K562 (cell line): ENCODE results near the gene AJM1. TPM values are rescaled to one million over a fixed set of nuclear protein-coding genes. Genes with fewer than 3 reads are reported as not detected.

Experiments used
- DPF2 ChIP-seq: fragments of 450-650 bp; IDR thresholded peaks from 2 replicates; pipeline ENCODE4 v1.6.1; 2016
- FOXJ3 ChIP-seq: sonication (generic); formaldehyde crosslinking; IDR thresholded peaks from 2 replicates; pipeline ENCODE4 v1.4.0; 2020; ENCODE audit warnings: mild to moderate bottlenecking, missing genetic modification reagents
- LCOR ChIP-seq: sonication (generic); formaldehyde crosslinking; IDR thresholded peaks from 2 replicates; pipeline ENCODE4 v1.8.0; 2022; ENCODE audit warnings: mild to moderate bottlenecking, missing genetic modification reagents
- PRMT5 ChIP-seq: sonication (generic); formaldehyde crosslinking; IDR thresholded peaks from 2 replicates; pipeline ENCODE4 v1.5.0; 2020; ENCODE audit warnings: missing genetic modification reagents
- RBM17 ChIP-seq: fragments of 200-400 bp; formaldehyde crosslinking; IDR thresholded peaks from 2 replicates; pipeline ENCODE4 v1.6.1; 2017; ENCODE audit warnings: low read depth, mild to moderate bottlenecking, low read length, borderline replicate concordance
- YY1 ChIP-seq, 3 experiments: IDR thresholded peaks; 2 replicates each; pipeline ENCODE4 v1.6.1; 2011; ENCODE audit warnings: low read length in 2 of 3, mild to moderate bottlenecking in 2 of 3, moderate library complexity in 2 of 3, borderline replicate concordance in 1 of 3, control low read depth in 1 of 3, low read depth in 1 of 3; ENCODE audit not compliant: insufficient read depth in 3 of 3, insufficient replicate concordance in 2 of 3, control insufficient read depth in 1 of 3, insufficient read length in 1 of 3; ENCODE audit errors: extremely low read depth in 1 of 3
- ZNF133 ChIP-seq: fragments of 250-450 bp; sonication (Bioruptor Pico); IDR thresholded peaks from 2 replicates; pipeline ENCODE4 v1.4.0; 2020; ENCODE audit warnings: mild to moderate bottlenecking
- ZNF311 ChIP-seq: fragments of 250-450 bp; sonication (Bioruptor Pico); IDR thresholded peaks from 2 replicates; pipeline ENCODE4 v1.4.0; 2020; ENCODE audit warnings: mild to moderate bottlenecking, moderate library complexity
- ZSCAN32 ChIP-seq: fragments of 450-650 bp; formaldehyde crosslinking; IDR thresholded peaks from 2 replicates; pipeline ENCODE4 v1.4.0; 2020; ENCODE audit warnings: mild to moderate bottlenecking, moderate library complexity
- polyA plus RNA-seq, 8 experiments: library from polyadenylated mRNA; depleted of rRNA in 4 of 8; stranded (reverse) in 5 of 8; unstranded in 3 of 8; fragments of >200 nt; fragmentation: Nextera tagmentation in 2 of 8; fragmentation: Illumina TruSeq in 1 of 8; extraction: Ambion mirVana in 2 of 8; extraction: Trizol in 1 of 8; gene quantifications; 2 replicates each; pipeline versions ENCODE4 v1.2.1 to v1.2.3, GENCODE V29; 2011 to 2014; ENCODE audit warnings: inconsistent platforms in 1 of 8, missing spikeins in 1 of 8
- total RNA-seq, 7 experiments: library from RNA; depleted of rRNA in 6 of 7; stranded (reverse); fragments of >200 nt in 6 of 7; fragmentation: Illumina TruSeq in 2 of 7; extraction: Trizol in 2 of 7; gene quantifications; 2 replicates each; pipeline versions ENCODE4 v1.2.1 to v1.2.3, GENCODE V29; 2011 to 2021; ENCODE audit warnings: low replicate concordance in 1 of 7
- TF ChIP-seq, protein P1 (sequence below): fragments of 450-650 bp; IDR thresholded peaks from 2 replicates; pipeline ENCODE4 v1.6.1; 2018; ENCODE audit not compliant: partially characterized antibody
- TF ChIP-seq, protein P2 (sequence below), 2 experiments: fragments of 200-800 bp in 1 of 2; sonication (Bioruptor generic) in 1 of 2; sonication (generic) in 1 of 2; formaldehyde crosslinking in 1 of 2; IDR thresholded peaks in 1 of 2; conservative IDR thresholded peaks in 1 of 2; 2 replicates each; pipeline versions ENCODE4 v1.5.0 to v1.6.1; 2016 to 2020; ENCODE audit warnings: missing compliant biosample characterization in 1 of 2, missing genetic modification characterization in 1 of 2, missing genetic modification reagents in 1 of 2
- TF ChIP-seq, protein P3 (sequence below): sonication (generic); formaldehyde crosslinking; IDR thresholded peaks from 2 replicates; pipeline ENCODE4 v1.8.1; 2022; ENCODE audit warnings: missing genetic modification reagents
- TF ChIP-seq, protein P4 (sequence below), 2 experiments: fragments of 450-650 bp; conservative IDR thresholded peaks; 2 replicates each; pipeline ENCODE4 v1.6.1; 2017; ENCODE audit warnings: mild to moderate bottlenecking in 2 of 2, moderate library complexity in 2 of 2
- TF ChIP-seq, protein P5 (sequence below): fragments of 450-650 bp; IDR thresholded peaks from 2 replicates; pipeline ENCODE4 v1.6.1; 2016; ENCODE audit warnings: antibody characterized with exemption

The AJM1 gene
- total and polyA plus RNA-seq, 9 of the 15 experiments (the other 6 are each of a cell fraction or from before 2014, with no cell fraction given), result 0.01 to 3.7 (median 0.65) TPM; not detected in 1

DNA sequence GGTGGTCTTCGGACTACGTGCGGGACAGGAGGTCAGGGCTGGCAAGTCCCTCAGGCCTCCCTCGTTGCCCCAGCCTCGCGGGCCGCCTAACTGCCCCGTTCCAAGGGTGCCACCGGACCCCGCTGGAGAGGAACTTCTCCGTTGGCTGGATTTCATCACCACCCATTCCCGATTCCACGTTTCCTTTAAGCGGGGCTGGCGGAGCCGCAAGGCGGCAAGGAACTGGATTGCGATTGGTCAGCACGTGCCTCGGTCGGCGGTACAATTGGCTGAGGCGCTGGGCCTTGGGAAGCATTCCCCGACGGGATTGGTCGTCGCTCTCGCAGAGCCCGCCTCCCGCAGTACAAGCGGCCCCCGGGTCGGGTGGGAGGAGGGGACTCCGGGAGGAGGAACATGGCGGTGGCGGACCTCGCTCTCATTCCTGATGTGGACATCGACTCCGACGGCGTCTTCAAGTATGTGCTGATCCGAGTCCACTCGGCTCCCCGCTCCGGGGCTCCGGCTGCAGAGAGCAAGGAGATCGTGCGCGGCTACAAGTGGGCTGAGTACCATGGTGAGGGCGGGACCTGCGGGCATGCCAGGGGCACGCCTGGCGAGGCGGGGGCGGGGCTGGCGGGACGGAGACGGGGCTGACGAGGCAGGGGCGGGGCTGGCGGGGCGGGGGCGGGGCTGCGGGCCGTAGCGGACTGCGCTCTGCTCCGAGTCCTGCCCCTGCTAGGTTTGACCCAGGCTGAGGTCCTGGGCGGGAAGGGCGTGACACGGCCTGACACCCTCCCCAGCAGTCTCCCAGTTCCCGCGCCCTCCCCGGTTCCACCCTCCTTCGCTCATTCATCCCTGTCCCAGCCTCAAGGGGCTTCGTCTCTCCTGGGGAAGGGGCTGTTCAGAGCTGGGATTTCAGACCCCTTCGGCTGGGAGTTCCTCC is 7.0 kb downstream of the AJM1 start, which contains the start of gene PHPT1 (continued):
- TF ChIP-seq, protein P1, sequence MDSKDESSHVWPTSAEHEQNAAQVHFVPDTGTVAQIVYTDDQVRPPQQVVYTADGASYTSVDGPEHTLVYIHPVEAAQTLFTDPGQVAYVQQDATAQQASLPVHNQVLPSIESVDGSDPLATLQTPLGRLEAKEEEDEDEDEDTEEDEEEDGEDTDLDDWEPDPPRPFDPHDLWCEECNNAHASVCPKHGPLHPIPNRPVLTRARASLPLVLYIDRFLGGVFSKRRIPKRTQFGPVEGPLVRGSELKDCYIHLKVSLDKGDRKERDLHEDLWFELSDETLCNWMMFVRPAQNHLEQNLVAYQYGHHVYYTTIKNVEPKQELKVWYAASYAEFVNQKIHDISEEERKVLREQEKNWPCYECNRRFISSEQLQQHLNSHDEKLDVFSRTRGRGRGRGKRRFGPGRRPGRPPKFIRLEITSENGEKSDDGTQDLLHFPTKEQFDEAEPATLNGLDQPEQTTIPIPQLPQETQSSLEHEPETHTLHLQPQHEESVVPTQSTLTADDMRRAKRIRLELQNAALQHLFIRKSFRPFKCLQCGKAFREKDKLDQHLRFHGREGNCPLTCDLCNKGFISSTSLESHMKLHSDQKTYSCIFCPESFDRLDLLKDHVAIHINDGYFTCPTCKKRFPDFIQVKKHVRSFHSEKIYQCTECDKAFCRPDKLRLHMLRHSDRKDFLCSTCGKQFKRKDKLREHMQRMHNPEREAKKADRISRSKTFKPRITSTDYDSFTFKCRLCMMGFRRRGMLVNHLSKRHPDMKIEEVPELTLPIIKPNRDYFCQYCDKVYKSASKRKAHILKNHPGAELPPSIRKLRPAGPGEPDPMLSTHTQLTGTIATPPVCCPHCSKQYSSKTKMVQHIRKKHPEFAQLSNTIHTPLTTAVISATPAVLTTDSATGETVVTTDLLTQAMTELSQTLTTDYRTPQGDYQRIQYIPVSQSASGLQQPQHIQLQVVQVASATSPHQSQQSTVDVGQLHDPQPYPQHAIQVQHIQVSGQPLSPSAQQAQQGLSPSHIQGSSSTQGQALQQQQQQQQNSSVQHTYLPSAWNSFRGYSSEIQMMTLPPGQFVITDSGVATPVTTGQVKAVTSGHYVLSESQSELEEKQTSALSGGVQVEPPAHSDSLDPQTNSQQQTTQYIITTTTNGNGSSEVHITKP, result peak; percentile 56
- TF ChIP-seq, protein P2, sequence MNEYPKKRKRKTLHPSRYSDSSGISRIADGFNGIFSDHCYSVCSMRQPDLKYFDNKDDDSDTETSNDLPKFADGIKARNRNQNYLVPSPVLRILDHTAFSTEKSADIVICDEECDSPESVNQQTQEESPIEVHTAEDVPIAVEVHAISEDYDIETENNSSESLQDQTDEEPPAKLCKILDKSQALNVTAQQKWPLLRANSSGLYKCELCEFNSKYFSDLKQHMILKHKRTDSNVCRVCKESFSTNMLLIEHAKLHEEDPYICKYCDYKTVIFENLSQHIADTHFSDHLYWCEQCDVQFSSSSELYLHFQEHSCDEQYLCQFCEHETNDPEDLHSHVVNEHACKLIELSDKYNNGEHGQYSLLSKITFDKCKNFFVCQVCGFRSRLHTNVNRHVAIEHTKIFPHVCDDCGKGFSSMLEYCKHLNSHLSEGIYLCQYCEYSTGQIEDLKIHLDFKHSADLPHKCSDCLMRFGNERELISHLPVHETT (CRISPR knock-in tag; conservative IDR thresholded peaks at IDR 0.05 in 1 of 2, IDR thresholded peaks at IDR 0.05 in 1 of 2), result peak in 1 of 2 experiments; percentile 88; a peak in 2 of 4 replicates
- TF ChIP-seq ZNF133, result no peak
- TF ChIP-seq YY1 (IDR thresholded peaks at IDR 0.05; ENCODE audit: borderline replicate concordance in 1 of 3, control insufficient read depth in 1 of 3, extremely low read depth in 1 of 3, insufficient read depth in 3 of 3, insufficient read length in 1 of 3, insufficient replicate concordance in 2 of 3, low read depth in 1 of 3, low read length in 2 of 3), result peak; percentile 47 to 91 (median 84)
- no peak for TF ChIP-seq ZNF311
- no peak for TF ChIP-seq LCOR (CRISPR knock-in tag)
- TF ChIP-seq, protein P3, sequence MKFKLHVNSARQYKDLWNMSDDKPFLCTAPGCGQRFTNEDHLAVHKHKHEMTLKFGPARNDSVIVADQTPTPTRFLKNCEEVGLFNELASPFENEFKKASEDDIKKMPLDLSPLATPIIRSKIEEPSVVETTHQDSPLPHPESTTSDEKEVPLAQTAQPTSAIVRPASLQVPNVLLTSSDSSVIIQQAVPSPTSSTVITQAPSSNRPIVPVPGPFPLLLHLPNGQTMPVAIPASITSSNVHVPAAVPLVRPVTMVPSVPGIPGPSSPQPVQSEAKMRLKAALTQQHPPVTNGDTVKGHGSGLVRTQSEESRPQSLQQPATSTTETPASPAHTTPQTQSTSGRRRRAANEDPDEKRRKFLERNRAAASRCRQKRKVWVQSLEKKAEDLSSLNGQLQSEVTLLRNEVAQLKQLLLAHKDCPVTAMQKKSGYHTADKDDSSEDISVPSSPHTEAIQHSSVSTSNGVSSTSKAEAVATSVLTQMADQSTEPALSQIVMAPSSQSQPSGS, result no peak
- TF ChIP-seq, protein P4, sequence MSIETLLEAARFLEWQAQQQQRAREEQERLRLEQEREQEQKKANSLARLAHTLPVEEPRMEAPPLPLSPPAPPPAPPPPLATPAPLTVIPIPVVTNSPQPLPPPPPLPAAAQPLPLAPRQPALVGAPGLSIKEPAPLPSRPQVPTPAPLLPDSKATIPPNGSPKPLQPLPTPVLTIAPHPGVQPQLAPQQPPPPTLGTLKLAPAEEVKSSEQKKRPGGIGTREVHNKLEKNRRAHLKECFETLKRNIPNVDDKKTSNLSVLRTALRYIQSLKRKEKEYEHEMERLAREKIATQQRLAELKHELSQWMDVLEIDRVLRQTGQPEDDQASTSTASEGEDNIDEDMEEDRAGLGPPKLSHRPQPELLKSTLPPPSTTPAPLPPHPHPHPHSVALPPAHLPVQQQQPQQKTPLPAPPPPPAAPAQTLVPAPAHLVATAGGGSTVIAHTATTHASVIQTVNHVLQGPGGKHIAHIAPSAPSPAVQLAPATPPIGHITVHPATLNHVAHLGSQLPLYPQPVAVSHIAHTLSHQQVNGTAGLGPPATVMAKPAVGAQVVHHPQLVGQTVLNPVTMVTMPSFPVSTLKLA (conservative IDR thresholded peaks at IDR 0.05), result peak; percentile 87 to 93
- no peak for TF ChIP-seq PRMT5 (CRISPR knock-in tag)
- 0 out of 2 replicates have a peak, but pooled peaks have one; percentile 24 for TF ChIP-seq DPF2
- no peak for TF ChIP-seq RBM17
- no peak for TF ChIP-seq ZSCAN32 (CRISPR knock-in tag)
- TF ChIP-seq, protein P5, sequence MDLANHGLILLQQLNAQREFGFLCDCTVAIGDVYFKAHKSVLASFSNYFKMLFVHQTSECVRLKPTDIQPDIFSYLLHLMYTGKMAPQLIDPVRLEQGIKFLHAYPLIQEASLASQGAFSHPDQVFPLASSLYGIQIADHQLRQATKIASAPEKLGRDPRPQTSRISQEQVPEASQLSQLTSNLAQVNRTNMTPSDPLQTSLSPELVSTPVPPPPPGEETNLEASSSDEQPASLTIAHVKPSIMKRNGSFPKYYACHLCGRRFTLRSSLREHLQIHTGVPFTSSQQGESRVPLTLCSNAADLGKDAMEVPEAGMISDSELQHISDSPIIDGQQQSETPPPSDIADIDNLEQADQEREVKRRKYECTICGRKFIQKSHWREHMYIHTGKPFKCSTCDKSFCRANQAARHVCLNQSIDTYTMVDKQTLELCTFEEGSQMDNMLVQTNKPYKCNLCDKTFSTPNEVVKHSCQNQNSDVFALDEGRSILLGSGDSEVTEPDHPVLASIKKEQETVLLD, result no peak
- no peak for TF ChIP-seq FOXJ3
